Frontal cortex (tissue), 4 donors: ENCODE results near the gene BRIX1. TPM values are rescaled to one million over a fixed set of nuclear protein-coding genes. Genes with fewer than 3 reads are reported as not detected.
A peak's percentile ranks its signal among the peaks of the same experiment; 100 is the strongest.
"Not testable (repeated sequence)": the region's sequence is repeated elsewhere in the genome, so short reads cannot be mapped to it uniquely, and the experiment has no call there.

ENCODE experiments used
- DNase-seq, 2 donors: peaks; one replicate each; pipeline ENCODE4 v3.0.0; 2012; ENCODE audit warnings: low spot score in 2 of 2
- FAIRE-seq: peaks from 2 replicates; lab custom pipeline; 2012; peaks lifted over from hg19 to GRCh38; lab: Jason Lieb, UNC
- total RNA-seq: library from RNA; depleted of rRNA; stranded (reverse); fragments of >200 nt; gene quantifications from one replicate; pipeline ENCODE4 v1.2.3, GENCODE V29; 2014
- donor health status: control.
- donor health status: control.
- donor health status: control.

Gene BRIX1
- total RNA-seq, 1 donor from 2014 or later, result 47.7 TPM

DNA sequence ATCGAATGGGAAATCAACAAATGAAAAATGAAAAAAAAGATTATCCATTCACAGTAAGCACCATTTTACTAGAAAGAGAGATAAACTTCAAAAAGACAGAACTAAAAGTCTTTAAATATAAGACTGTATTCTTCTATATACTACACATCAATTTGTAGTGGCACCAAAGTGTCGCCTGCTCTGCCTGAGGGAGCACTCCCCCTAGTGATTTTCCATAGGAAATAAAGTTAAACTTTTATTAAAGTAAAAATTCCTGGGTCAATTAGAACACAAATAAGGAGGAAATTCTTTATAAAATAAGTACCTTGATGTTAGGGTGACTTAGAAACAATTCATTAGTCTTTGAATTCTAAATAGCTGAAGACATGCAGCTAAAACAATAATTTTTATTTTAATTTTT, 9.9 kb upstream of the BRIX1 start:
- DNase-seq, result no peak
- FAIRE-seq, result no peak

DNA sequence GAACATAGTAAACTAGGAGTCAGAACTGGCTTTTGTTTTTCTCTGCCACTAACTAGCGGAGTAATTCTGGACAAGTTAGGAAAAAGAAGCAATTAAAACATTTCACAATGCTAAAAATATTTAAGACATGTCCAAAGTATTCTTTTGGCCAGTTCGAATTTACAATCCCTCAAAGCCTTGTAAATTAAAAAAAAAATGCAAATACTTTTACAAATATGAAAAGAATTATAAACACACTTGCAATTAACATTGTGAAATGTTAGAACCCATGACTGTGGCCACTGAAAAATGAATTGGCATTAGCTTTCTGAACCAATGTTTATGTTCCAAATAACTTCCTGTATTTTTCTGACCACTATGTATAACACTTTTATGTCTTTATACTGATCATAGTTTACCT, 2.4 kb upstream of the BRIX1 start:
- no peak for FAIRE-seq
- no peak for DNase-seq

DNA sequence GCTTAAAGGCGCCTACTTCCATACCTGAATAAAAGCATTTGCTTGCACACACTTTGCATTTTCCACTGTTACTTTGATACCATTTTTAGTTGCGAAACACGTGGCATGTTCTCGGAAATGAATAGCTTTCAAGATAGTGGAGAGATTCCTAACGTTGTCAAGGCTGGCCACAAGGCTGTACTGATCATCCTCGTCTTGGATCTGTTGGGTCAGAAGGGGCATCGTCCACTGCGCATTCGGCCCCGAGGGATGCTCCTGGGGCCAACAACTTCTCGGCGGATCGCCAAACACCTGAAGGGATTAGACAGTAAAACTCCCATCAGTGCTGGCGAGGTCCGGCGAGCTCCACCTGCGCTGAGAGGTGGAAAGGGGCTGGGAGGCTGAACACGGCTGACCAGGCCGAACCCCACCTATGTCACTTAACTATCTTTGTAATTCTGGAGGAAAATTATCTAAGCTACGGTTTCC, 806 bp upstream of the BRIX1 start:
- no peak for FAIRE-seq
- DNase-seq, result no peak

DNA sequence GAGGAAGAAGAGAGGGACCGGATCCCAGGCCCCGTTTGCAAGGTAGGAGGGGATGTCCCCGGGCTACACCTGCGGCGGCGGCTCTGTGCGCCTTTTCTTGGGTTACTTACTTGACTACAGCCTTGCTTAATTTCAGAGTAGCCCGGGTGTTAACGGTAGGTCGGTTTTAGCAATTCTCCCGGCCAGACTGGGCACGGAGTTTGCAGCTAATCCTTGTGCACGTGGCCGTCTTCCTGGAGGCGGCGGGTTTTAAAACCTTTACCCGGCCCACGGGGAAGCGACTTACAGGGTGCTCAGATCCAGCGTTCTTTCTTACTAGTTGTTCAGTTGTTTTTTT, 313 bp downstream of the BRIX1 start:
- FAIRE-seq, result no peak
- DNase-seq, result no peak

DNA sequence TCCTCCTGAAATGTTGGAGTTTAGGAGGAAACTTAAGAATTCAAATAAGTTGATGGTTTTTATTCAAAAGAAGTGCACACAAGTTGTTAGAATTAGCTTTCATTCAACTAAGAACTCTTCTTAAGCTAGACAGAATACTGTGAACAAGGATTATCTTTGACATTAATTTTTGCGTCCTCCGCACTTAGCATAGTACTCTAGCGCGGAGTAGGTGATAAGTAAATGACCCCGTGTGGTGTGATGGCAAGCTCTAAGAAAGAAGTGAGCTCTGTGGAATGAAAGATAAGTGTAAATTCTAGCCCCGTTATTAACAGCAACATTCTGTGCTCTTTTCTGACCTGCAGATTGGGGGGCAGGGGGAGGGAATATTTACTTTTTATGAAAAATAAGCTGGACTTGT, 1.0 kb downstream of the BRIX1 start:
- DNase-seq (no peak), FAIRE-seq (no peak)

DNA sequence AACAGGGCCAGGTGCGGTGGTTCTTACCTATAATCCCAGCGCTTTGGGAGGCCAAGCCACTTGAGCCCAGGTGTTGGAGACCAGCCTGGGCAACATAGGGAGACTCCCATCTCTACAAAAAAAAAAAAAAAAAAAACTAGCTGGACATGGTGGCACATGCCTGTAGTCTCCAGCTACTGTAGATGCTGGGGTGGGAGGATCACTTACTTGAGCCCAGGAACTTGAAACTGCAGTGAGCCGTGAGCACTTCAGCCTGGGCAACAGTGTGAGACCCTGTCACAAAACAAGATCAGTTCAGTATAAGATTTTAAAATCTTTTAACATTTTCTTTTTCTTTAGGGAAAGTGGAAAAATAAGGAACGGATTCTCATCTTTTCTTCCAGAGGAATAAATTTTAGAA, 2.5 kb downstream of the BRIX1 start:
- no peak for FAIRE-seq

DNA sequence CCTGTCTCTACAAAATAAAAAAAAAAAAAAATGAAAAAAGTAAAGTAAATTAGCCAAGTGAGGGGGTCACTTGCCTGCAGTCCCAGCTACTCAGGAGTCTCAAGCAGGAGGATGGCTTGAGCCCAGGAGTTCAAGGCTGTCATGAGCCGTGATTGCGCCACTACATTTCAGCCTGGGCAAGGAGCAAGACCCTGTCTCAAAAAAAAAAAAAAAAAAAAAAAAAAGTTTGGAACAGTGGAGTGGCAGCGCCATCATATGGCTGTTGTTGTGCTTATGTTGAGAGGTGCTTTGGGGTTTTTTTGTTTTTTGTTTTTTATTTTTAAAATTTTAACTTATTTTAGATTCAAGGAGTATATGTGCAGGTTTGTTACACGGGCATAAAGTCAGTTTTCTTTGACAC, 3.6 kb downstream of the BRIX1 start:
- no peak for FAIRE-seq
- no peak for DNase-seq

More for the DNA sequence above, 2.5 kb downstream of the BRIX1 start:
- DNase-seq, result no peak

DNA sequence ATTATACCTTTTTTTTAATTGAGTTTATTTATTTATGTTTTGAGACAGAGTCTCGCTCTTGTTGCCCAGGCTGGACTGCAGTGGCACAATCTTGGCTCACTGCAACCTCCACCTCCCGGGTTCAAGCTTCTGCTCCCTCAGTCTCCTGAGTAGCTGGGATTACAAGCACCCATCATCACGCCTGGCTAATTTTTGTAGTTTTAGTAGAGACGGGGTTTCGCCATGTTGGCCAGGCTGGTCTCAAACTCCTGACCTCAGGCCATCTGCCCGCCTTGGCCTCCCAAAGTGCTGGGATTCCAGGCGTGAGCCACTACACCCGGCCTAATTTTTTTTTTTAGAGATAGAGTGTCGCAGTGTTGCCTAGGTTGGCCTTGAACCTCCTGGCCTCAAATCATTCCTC, 7.7 kb downstream of the BRIX1 start:
- not testable (repeated sequence) for DNase-seq, FAIRE-seq

DNA sequence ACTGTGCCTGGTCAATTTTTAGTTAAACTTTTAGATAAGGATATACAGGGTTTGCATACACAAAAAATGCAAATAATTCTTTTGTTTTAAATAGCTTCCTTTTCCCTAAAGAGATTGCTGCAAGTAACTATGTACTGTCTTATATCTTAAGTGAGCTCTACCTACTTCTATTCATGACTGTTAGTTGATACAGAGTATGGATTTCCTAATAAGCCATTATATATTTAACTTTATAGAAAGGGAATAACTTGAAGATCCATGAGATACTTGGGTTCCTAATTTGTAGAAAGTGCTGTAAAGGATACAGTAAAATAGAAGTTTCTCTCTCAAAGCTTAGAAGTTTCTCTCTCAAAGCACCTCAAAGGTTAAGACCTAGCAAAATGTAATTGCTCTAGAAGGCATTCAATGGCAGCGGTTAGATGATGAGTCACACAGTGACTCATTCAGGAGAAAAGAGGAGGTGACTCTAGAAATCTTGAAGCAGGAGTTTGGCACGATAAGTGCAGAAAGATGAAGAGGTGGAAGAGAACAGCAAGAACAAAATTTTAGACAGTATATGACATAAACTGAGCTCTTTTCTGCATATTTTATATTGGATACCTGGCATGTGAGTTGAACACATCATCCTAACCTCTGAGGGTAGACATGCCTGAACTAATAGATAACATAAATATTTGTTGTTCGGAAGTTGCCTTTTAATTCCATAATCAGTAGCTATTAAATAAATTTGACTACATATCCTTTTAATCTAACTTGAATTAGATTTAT, 8.4 kb downstream of the BRIX1 start:
- FAIRE-seq, result no peak
- DNase-seq, result no peak

DNA sequence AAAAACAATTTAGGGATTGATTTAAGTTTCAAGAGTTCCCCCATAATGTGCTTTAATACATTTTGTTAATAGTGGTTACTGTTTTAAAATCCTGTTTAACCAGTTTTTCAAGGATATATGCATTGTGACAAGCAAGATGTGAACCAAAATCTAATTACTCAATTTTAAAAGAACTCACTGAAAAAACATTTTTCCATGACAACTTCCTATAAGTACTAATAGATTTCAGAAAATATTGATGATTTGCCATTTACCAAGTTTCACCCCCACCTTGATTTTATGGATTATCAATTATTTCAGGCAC, 8.9 kb downstream of the BRIX1 start:
- no peak for DNase-seq
- no peak for FAIRE-seq

DNA sequence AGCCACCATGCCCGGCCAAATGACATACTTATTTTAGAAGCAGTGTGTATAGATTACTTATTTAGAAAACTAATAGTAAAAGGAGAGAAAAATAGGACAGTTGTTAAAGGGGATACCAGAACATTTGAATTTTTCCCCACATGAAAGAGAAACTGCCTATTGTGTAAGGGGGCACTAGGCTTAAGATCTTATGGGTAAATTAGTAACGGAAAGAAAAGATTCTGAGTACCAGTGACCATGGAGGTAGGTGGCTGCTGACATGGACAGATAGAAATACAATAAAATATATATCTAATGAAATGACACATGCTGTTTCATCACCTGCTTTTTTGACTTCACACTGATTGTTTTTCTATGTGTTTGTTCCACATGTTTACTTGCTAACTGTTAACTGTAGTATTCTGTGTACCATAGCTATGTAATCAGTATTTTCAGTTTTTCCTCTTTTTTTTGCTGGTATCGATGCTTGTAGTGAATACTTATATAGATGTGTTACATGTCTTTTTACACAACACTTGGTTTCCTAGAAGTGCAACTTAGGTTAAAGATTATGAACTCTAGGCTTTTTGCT, 10.9 kb downstream of the BRIX1 start:
- no peak for FAIRE-seq

DNA sequence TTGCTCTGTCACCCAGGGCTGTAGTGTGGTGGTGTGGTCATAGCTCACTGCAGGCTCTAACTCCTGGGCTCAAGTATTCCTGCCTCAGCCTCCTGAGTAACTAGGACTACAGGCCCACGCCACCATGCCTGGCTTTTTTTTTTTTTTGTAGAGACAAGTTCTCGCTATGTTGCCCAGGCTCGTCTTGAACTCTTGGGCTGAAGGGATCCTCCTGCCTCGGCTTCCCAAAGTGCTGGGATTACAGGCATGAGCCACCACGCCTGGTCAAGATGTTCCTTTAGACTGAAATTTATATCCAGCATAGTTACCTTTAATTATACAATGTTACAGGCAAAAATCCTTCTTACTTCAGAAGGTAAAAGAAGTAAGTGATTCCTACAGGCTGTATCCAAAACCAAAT, 12.3 kb downstream of the BRIX1 start:
- no peak for DNase-seq
- no peak for FAIRE-seq

More for the DNA sequence above, 10.9 kb downstream of the BRIX1 start:
- DNase-seq, result no peak

DNA sequence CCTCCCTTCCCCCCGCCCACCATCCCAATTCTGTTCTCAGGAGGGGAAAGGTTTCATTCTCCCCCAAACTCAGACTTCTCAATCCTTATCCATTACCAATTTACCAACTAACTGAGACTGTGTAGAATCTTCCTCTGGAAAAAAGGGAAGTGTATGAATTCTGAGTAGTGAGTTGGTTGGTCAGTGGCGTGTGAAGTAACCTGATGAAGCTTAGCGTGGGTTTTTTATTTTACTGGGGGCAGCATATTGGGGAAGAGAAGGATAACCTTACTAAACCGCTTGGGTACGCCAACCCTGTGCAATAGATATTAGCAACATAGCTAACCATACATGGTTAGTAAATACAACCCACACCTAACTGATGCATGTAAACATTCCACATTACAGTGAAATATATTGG, 12.8 kb downstream of the BRIX1 start:
- no peak for DNase-seq
- FAIRE-seq, result no peak

DNA sequence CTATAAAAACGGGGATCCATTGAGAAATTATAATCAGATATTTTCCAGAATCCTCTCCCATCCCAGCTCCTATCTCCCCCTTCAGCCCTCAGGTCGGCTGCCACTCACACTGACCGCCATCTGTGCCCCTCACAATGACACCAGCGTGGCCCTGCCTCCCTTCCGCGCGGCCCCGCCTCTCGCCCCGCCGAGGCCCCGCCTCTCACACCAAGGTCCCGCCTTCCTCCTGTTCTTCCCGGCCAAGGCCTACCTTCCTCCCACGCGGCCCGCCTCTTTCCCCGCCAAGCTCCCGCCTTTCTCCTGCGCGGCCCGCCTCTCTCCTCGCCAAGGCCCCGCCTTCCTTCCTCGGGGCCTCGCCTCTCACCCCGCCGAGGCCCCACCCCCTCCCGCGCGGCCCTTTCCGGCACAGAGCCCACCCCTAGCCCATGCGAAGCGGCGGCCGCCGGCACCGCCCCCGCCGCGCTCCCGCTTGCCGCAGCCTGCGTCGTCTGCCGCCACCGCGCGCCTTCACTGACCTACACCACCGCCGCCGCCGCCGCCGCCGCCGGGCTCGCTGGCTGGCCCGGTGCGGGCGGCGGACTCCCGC, 13.7 kb downstream of the BRIX1 start, which contains the start of gene DNAJC21:
Gene DNAJC21 (plus strand): TSS at position 426 of the 586 bp plus-strand sequence. CDS start 261 bp downstream, outside the sequence.
- FAIRE-seq, result peak; percentile 31
- peak; percentile 97 to 98 for DNase-seq

DNA sequence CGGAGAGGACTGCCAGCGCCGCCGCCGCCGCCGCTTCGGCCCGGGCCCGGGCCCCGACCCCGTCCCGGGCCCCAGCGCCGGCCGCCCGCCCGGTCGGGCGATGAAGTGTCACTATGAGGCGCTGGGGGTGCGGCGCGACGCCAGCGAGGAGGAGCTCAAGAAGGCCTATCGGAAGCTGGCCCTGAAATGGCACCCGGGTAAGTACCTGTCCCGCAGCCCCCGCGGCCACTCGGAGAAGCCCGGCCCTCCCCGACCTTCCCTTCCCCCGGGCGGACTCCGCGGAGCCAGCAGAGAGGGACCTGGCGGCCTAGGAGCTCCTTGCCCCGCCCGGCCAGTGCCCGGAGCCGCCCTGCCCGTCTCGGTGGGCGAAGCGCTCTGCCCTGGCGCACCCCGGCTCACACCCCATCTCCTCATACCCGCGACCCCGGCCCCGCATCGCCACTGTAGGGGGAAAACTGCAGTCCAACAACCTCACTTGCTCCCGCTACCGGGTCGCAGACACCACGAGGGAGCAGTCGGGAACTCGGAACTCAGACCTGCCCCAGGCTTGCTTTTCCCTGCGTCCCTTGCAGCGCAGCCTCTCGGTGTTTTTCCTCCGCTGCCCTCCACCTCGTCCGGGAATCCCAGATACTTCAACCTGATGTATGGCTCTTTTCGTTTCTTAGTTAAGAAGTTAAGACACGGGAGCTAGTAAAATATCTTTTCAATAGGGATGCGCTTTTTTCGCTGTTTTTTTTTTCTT, 14.4 kb downstream of the BRIX1 start:
- no peak for FAIRE-seq
- DNase-seq, result peak in 1 of 2 donors; percentile 71

DNA sequence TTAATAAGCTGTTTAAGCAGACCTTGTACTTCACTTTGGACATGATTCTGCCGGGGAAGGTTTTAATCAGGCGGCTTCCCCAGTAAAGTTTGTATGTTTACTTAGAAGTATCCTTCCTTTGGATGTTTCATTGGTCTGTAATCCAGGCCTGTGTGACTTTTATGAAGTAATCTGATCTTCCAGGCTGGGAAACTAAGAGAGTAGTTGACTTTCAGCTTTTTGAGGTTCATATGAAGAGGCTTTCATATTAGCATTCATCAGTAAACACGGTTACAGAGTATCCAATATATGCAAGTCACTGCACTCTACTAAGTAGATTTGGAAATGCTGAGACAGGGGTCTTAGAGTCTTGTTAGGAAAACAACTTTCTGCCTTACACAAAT, 14.9 kb downstream of the BRIX1 start:
- DNase-seq (no peak), FAIRE-seq (no peak)

DNA sequence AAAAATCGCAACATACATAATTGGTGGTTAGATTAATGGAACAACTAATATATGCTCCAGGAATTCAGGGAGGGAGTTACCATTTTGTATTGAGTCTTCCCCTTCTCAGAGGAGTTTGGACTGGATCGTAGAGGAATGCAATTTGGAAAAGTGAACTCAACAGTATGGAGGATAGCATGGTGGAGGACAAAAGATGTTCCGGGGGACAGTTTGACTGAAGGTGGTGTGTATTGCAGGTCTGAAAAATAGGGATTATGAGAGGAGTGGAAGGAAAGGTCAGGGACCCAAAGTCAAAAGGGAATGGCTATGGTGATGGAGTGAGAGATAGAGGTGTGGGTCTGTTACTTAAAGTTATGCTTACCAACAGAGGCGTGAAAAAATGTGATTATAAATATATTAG, 15.4 kb downstream of the BRIX1 start:
- FAIRE-seq (no peak), DNase-seq (no peak)

DNA sequence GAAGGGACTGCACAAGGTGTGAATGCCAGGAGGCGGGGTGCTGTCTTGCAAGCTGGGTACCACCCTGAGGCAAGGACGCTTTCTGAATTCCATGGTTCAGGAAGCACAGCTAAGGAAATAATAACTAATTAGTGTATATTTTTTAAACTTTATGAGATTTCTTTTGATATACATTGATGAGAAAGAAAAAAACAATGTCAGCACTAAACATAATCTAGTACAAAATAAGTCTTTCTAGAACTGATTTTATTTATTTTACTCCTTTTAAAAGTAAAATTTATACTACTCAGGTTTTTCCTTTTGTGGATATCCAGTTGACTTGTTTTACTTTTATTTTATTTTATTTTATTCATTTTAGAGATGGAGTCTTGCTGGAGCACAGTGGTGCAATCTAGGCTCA, 17.4 kb downstream of the BRIX1 start:
- no peak for FAIRE-seq
- DNase-seq, result no peak

DNA sequence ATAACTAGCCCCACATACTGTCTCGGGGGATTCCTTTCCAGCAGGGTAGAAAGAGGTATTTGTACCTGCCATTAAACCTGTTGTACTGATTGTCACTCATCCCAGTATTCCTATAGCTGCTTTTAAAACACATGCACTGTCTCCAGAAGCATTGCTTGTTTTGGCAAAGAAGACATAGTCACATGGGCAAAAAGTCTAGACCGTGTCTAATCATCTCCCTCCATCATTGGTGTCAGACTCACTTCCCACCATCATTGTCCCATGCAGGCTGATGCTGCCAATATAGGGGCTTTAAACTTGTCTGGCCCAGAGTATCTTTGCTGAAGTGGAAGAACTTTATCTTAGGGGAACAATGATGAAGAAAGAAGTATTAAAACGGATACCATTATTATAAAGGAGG, 26.4 kb downstream of the BRIX1 start:
- FAIRE-seq (no peak), DNase-seq (no peak)

DNA sequence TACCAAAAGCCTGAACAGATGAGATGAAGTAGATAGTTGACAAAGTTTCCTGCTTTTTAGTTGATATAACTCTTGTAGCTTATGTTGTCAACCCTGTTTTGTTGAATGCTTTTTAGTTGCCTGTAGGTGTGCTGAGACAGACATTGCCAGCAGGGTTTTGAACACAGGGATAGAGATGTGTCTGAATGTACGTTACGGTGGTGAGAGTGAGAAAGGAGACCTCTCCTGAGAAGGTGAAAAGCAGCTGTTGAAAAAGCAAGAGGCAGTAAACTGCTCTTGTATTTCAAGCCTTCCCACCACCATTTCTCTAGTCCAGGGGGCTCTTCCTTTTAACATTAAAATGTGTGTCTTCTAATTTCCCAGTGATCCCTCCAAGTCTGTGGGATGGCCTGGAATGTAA, 28.5 kb downstream of the BRIX1 start:
- no peak for FAIRE-seq
- DNase-seq, result no peak
